Measurements from ENCODE around the gene UBA52.
"Not testable (repeated sequence)": the region's sequence is repeated elsewhere in the genome, so short reads cannot be mapped to it uniquely, and the experiment has no call there.

UBA52 gene

DNA sequence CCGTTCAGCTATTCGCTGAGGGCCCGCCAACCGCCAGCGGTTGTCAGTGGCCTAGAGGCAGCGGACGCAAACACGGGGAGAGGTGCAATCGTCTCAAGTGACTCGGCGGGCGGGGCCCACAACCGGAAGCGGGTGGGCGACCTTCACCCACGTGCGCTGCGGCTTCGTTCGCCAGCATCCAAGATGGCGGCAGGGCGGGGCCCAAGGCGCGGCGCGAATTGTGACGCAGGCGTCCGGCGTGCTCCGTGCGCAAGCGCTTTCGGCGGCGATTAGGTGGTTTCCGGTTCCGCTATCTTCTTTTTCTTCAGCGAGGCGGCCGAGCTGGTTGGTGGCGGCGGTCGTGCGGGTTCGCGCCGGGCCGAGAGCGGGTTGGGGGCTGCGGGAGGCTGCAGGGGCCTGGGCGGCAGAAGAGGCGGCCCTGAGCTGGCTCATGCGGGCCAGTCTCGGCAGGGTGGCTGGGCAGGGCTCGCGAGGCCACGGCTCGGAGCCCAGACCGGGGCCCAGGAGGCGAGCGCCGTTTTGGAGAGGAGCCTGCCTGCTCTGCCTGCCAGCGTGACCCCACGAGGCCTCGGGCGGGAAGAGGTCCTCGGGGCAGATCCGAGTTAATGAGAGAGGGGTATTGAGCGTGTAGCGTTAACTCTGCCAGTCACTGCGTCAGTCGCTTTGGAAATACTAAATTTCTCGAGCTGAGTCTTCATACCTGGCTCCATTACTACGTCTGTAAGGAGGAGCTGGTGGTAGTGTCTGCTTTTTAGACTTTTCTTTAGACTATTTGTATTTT is at the start of gene UBA52:
TSS of gene UBA52 (plus strand) at position 294 of the 781 bp plus-strand sequence. CDS start 1,444 bp downstream, outside the sequence.
- peak; percentile 99 for DNase-seq

DNA sequence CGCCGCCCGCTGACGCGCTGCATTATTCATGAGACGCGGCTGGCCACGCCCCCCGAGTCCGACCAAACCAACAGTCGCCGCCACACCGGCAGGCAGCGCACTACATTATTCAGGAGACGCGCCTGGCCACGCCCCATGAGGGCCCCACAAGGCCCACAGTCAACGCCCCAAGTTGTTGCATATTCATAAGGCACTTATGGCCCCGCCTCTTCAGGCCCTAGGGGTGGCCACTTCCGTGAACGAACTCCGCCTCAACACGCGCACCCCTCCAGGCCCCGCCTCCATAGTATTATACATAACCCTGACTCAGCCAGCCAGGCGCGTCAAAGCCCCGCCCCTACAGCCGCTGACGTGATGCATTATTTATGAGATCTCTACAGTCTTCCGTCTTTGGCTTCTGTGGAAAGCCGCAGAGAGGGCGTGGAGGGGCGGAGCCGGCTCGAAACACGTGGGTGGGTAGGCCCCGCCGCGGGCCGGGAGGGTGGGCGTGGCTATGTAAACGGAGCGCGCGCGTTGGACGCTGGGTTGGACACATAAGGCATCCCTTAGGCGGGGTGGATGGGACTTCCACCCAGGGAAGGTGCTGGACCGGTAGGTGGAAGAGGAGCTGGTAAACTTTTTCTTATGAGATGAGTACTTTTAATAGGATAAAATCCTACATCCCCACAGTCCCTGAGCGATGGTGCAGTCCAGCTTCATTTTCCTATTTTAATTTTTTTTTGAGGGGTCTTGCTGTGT is 49.4 kb upstream of the UBA52 start:
- peak; percentile 100 for DNase-seq

DNA sequence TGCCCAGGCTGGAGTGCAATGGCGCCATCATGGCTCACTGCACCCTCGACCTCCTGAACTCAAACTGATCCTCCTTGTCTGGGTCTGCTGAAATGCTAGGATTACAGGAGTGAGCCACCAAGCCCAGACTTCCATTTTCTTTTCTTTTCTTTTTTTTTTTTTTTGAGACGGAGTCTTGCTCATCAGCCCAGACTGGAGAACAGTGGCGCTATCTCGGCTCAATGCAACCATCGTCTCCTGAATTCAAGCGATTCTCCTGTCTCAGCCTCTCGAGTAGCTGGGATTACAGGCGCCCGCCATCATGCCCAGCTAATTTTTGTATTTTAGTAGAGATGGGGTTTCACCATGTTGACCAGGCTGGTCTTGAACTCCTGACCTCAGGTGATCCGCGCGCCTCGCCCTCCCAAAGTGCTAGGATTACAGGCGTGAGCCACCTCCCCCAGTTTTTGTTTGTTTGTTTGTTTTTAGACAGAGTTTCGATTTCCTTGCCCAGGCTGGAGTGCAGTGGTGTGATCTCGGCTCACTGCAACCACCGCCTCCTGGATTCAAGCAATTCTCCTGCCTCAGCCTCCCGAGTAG is 48.7 kb upstream of the UBA52 start:
- DNase-seq: not testable (repeated sequence)

DNA sequence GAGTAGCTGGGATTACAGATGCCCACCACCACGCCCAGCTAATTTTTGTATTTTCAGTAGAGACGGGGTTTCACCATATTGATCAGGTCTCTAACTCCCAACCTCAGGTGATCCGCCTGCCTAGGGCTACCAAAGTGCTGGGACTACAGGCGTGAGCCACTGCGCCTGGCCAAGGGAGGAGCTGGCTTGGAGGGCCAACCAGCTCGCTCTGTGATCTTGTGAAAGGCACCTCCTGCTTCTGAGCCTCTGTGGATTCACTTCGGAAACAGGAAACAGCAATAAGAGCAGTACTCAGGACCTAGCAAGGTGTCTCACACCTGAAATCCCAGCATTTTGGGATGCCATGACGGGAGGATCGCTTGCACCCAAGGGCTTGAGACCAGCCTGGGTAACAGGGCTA is 47.8 kb upstream of the UBA52 start:
- no peak for DNase-seq

DNA sequence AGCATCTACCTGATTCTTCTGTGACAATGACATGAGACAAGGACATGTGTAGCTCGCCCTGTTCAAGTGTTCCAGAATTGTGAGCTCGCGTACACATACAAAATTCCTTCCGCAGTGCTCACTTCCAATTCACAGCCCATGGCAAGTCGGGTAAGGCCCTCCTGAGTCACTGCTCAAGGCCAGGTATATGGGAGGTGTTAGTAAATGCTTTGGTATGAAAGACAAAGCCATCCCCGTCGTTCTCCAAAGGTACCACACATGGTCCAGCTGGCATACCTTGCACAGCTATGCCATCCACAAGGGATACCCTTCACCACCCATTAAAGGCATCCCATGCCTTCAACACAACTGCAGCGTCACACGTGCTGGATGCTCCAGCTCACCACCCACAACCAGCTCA is 45.3 kb upstream of the UBA52 start:
- DNase-seq: no peak

DNA sequence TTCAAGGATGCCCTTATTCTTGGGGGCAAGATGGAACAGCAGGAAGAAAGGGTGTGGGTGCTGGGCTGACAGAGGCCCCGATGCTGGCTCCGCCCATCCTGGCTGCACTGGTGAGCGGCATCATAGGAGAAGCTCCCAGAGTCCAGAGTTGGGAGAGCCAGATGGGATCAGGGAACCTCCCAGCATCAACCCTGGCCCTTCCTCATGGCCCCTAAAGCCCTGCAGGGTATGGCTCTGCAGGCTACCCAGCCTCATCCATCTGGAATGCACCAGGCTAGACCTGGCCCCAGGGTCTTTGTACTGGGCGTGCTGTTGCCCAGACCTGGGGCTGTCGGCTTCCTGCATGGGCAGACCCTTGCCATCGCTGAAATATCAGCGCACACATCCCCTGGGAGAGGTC is 41.9 kb upstream of the UBA52 start:
- DNase-seq: no peak

DNA sequence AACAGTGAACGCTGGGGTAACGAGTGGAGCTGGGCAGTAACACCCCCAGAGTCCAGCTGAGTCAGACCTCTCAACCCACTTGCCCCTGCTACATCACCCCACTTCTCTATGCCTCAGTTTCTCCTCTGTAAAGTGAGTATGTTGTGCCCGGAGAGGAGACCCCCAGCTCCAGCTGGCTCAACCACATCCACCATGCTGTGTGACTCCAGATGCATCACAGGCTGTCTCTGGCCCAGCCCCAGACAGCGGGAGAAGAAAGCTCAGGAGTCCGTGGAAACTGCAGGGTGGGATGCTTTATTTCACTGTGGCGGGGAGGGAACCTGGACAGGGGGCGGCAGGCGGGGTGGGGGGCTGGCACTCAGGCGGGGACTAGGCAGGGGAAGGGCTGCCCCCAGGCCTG is 40.2 kb upstream of the UBA52 start:
- DNase-seq: no peak

DNA sequence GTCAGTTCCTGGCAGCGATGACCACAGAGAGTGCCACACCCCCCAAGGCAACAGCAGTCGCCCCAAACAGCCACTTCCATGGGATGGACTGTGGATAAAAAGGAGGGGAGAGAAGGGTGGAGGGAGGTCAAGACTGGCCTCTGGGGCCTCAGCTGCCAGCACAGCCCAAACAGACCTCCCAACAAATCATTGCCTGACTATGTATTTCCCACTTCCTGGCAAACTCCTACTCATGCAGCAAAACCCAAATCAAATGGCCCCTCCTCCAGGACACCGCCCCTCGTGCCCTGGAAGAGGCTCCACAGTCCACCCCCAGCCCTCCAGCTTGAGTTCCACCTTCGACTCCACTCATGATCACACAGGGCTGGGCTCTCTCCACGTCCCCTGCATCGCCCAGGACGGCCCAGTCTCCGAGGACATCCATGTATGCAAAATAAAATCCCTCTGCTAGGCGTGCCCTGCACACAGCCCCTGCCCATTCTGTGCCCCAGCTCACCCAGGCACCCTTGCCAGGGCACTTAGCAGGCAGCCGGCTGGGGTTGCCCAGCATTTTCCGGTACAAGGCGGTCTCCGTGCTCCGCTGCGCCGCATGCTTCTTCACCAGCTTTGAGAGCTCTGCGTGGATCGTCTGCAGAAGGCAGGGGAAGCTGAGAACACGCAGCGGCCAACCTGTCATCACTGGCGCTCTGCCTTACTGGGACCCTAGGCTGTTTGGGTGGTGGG is 39.3 kb upstream of the UBA52 start:
- no peak for DNase-seq

DNA sequence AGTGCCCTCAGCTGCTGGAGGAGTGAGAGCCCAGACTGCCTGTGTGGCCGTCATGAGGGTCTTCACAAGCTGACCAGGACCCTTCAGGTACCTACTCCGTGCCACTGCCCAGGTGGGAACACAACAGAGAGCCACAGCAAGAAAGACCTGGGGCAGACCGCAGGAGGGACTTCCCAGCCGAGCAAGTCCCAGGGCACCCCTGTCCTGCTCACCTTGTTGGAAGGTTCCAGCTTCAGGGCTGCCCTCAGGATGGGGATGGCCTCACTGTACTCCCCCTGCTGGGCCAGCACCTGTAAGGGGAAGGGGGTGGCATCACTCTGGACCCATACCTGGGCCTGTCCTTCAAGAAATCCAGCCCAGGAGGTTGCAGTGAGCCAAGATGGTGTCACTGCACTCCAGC is 38.6 kb upstream of the UBA52 start:
- no peak for DNase-seq

DNA sequence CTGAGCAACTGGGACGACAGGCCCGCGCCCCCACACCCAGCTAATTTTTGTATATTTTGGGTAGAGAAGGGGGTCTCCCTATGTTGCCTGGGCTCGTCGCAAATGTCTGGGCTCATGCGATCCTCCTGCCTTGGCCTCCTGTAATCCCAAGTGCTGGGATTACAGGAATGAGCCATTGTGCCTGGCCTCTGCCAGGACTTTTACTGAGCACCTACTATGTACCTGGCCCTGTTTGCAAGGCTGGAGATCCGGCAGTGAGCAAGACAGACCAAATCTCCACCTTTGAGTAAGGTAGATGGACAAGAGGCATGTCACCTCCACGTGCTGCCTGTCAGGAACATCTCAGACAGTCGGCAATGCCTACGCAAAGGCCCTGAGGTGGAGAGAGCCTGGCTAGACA is 35.2 kb upstream of the UBA52 start:
- DNase-seq: no peak

DNA sequence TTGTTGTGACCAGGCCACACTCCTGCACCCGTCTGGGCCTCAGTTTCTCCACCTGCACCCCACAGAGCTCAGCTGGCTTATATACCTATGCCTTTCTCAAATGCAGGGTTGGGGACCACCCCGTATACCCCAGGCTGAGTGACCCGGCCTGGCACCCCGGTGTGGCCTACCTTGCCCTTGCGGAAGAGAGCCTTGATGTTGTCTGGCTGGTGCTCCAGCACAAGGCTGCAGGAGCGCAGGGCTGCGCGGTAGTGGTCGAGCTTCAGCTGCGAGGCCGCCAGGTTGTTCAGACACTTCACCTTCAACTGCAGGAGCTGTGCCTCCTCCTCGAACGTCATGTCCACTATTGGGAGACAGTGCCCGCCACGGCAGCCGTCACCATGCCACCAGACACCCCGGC is 34.2 kb upstream of the UBA52 start:
- DNase-seq: no peak

DNA sequence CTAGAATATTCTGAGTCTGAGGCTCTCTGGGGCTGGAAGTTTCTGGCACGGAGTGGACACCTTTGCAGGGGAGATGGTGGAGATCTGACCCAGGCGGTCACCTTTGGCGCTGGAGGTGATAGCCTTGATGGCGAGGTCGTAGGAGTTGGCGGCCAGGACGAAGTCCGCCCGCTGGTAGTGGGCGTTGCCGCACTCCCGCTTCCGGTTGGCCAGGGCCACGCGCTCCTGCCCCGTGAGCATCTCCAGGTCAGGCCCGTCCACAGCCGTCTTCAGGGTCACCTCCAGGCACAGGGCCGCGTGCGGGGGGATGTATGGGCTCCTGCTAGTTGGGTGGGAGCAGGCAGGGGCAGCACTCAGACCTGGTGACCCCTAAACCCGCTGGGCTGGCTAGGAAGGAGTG is 33.5 kb upstream of the UBA52 start:
- DNase-seq: no peak

DNA sequence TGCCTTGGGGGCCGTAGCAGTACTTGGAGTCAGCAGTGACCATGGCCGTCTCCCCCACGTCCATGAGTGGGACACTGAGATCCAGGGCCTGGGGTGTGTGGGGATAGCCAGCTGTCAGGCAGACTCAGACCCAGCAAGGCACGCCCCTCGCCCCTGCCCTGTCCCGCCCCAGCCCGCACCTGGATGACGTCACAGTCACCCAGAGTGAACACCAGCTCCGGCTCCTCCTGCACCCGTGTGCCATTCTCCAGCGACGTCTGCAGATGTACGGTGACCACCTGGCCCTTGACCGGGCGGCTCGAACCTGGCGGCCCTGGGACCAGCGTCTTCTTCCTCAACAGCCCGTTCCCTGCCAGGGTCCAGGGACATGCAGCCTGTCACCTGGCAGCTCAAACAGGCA is 32.3 kb upstream of the UBA52 start:
- no peak for DNase-seq

DNA sequence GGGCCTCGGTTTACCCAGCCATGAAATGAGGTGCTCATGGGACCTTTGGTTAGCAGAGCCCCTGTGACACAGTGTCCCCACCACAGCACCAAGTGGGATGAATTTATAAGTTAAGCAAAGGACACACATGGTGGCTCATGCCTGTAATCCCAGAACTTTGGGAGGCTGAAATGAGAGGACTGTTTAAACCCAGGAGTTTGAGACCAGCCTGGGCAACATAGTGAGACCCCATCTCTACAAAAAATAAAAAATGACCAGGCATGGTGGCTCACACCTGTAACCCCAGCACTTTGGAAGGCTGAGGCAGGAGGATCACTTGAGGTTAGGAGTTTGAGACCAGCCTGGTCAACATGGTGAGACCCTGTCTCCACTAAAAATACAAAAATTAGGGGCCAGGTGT is 31.5 kb upstream of the UBA52 start:
- DNase-seq: not testable (repeated sequence)

DNA sequence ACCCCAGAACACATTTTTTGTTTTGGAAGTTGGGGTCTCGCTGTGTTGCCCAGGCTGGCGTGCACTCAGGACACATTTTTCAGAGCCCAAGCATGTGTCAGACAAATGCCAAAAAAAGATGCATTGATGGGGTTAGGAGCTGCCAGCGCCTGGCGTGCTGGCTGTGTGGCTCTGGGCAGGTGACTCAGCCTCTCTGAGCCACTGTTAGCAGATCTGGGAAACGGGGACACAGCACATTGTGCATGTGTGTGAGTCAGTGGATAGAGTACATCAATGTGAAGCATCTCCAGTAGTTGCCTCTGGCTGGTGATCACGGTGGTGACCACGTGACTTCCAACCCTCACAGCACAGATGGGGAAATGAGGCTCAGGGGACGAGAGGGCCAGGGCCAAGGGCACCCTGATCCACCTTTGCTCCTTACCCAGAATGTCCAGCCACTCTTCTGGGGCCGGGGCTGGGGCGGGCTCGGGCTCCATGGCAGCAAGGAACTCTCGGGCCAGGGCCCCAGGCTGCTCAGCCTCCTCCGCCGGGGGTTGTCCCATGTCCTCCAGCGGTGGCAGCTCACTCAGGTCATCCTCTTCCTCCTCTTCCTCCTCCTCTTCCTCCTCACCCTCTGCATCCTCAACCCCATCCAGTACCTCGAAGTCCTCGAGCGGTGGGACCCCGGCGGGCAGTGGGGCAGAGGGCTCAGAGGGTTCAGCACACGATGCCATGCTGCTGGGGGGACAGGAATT is 30.2 kb upstream of the UBA52 start:
- DNase-seq: no peak

DNA sequence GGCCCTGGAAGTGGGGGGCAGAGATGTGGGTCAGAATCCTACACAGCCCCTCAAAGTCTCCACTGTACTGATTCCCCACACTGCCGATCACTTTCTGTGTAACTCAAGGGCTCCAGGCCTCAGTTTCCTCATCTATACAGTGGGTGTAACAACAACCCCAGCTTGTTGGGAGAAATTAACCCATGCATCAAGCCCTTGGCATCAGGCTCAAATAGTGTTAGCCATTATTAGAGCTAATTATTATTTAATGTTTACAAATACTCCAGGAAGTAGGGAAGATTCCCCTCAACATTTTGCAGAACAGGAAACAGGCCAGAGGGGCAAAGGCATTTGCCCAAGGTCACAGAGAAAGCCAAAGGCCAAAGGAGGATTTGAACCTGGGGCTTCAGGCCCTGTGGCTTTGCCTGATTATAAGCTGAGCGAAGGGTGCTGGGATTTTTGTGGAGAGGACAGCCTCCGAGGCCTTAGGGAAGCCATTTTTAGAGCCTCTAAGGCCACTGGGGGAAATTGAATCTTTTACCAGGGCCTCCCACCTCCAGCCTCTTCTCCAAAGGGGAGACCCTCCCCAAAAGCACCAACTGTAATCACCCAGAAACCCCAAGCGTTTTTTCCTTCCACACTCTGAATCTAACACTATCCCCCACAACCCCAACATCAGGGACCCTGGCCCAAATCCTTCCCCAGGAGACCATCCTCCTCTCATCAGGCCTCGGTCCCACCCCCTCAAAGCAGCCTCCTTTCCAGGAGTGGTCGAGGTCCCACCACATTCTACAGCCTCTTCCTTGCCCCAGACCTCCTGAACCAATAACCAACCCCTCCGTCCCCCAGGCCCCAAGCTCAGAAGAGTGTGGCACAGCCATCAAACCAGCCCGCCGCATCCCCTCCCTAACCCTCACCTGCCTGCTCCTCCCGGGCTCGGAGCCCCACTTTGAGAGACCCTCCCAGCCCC is 29.4 kb upstream of the UBA52 start:
- no peak for DNase-seq

DNA sequence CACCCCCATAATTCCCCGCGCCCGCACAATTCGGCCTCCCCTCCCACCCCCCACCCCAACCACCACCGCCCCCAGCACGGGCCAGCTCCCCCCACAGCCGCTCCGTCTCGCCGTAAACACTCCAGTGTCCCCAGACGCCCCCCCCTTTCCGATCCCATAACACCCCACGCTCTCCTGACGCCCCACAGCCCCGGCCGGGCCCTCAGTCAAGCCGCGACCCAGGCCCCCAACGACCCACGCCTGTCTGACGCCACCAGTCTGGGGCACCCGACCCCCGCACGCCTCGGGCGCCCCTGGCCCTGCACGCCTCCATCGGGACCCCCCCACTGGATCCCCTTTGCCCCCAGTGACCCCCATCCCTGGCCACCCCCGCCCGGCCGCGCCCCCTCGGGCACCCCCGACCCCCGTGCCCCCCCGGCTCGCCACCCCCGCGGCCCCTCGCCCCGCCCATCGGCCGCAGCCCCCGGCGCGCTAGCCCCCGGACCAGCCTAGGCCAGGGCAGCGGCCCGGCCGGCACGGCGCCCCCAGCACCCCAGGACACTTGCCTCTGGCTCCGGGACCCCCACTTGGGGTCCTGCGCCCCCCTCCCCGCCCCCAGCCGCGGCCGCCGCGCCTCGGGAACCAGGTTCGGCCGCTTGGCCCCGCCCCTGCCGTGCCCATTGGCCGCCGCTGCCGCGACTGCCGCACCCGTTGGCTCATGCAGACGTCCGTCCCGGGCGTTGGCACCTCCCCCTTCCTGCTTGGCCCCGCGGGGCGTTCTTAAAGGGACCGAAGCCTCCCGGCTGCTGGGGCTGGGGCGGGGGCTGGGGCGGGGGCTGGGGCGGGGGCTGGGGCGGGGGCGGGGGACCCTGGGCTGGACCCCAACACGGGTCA is 28.5 kb upstream of the UBA52 start, which contains the start of gene FKBP8:
TSS of gene FKBP8 (minus strand) at position 633 of the 873 bp plus-strand sequence. CDS start 1,603 bp downstream, outside the sequence.
- peak; percentile 96 for DNase-seq

DNA sequence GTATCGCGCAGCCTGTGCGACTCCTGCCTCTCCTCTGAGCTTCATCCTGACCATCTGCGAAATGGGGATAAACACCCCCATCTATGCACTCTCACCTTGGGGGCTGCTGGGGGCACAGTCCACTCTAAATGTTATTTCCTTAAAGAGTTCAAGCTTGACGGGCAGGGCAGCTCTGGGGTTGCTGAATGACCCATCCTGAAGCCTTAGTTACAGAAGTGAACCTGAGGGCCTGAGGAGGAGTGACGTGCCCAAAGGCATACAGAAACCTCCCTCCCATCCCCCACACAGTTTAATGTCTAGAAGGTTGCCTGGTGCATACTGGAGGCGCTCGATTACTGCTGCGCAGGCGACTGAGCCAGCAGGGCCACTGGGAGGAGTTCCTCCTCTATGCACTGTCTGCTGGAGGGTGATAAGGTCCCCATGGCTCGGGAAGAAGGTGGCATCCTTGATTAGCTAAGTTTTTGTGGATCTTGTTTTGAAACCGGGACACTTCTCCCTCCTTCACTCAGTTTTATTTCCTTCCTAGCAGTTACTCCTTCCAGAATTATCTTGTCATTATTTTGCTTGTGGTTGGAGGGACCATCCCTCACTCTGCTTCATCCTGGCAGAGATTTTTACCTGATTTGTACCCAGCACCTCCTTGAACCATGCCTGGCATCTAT is 27.7 kb upstream of the UBA52 start:
- DNase-seq: peak; percentile 55

DNA sequence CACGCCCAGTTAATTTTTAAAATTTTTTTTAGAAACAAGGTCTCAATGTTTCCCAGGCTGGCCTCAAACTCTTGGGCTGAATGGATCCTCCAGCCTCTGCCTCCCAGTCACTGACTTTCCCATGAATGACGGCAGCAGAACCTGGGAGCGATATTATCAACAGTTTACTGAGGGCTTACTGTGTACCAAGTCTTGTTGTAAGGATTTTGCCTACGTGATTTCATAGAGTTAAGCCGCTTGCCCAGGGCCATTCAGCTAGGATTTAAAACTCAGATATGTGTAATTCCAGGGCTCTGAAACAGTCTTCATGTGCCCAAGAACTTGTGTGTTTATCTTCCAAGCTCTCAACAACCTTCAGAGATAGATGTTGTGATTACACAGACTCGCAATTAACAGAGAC is 20.0 kb upstream of the UBA52 start:
- no peak for DNase-seq

Measured in femur (tissue), 1 donor.